HEK293 (cell line): ENCODE measurements around the gene ADAM17.

ENCODE experiments used
- CTCF ChIP-seq: fragments of 450-650 bp; formaldehyde crosslinking; IDR thresholded peaks from 2 replicates; pipeline ENCODE4 v1.5.1; 2016; ENCODE audit warnings: missing biosample characterization, missing genetic modification characterization
- KLF1 ChIP-seq: fragments of 450-650 bp; formaldehyde crosslinking; IDR thresholded peaks from 2 replicates; pipeline ENCODE4 v1.5.1; 2016; ENCODE audit warnings: missing biosample characterization, missing genetic modification characterization
- ZBTB7A ChIP-seq: fragments of 450-650 bp; formaldehyde crosslinking; IDR thresholded peaks from 2 replicates; pipeline ENCODE4 v1.5.1; 2016; ENCODE audit warnings: low read depth, missing biosample characterization, missing genetic modification characterization
- ZNF138 ChIP-seq: fragments of 450-650 bp; formaldehyde crosslinking; IDR thresholded peaks from 2 replicates; pipeline ENCODE4 v1.5.1; 2016; ENCODE audit warnings: missing biosample characterization, missing genetic modification characterization, borderline replicate concordance
- ZNF221 ChIP-seq: fragments of 450-650 bp; formaldehyde crosslinking; IDR thresholded peaks from 2 replicates; pipeline ENCODE4 v1.5.1; 2017; ENCODE audit warnings: missing biosample characterization, missing genetic modification characterization, borderline replicate concordance
- ZNF701 ChIP-seq: fragments of 450-650 bp; formaldehyde crosslinking; IDR thresholded peaks from 2 replicates; pipeline ENCODE4 v1.5.1; 2016; ENCODE audit warnings: missing biosample characterization, missing genetic modification characterization

GRCh38 chr2:9570182-9571060 is 14.8 kb upstream of the ADAM17 start:
- TF ChIP-seq ZNF221 (no peak), CTCF (tag by site-specific recombination) (no peak), ZNF701 (tag by site-specific recombination) (no peak), ZBTB7A (tag by site-specific recombination) (no peak), ZNF138 (tag by site-specific recombination) (no peak), KLF1 (tag by site-specific recombination) (no peak)
